NCI-H345 treated with DMSO at 0.1 percent for 48 hours (cell line): Measurements from ENCODE around the gene RPL6.
"Not testable (repeated sequence)": the region's sequence is repeated elsewhere in the genome, so short reads cannot be mapped to it uniquely, and the experiment has no call there.

Experiments used
- DNase-seq: peaks from one replicate; lab custom pipeline; 2025; ENCODE audit not compliant: unreplicated experiment; lab: John Stamatoyannopoulos, UW

RPL6 gene

GRCh38 chr12:112409064-112409905 is at the start of gene RPL6:
Gene RPL6, minus strand, starts transcription at chr12:112409605. Its CDS starts 949 bp downstream, at chr12:112408656.
- peak; percentile 73 for DNase-seq

DNA sequence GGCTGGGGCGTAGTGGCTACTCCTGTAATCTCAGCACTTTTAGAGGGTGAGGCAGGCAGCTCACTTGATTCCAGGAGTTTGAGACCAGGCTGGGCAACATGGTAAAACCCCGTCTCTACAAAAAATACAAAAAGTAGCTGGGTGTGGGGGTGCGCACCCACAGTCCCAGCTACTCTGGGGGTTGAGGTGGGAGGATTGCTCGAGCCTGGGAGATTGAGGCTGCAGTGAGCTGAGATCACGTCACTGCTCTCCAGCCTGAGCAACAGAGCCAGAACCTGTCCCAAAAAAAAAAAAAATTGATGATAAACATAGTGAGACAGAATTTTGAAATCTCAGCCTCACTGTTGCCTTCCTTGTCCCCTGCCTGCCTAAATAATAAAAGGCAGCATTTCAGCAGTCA is 49.3 kb upstream of the RPL6 start:
- no peak for DNase-seq

DNA sequence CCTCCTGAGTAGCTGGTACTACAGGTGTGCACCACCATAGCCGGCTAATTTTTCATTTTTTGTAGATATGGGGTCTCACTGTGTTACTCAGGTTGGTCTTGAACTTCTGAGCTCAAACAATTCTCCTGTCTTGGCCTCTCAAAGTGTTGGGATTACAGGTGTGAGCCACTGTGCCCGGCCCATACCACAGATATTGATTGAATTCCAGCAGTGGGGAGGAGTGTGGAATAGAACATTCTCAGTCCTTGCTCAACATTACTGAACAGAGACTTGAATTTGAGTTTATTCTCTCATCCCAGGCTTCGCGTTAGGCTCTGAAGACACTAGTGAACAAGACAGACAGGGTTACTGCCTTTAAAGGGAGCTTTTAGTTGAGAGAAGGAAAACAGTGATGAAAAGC is 48.9 kb upstream of the RPL6 start:
- DNase-seq: no peak

- not testable (repeated sequence) for DNase-seq
Measured at GRCh38 chr12:112457142-112457541, 47.7 kb upstream of the RPL6 start.

GRCh38 chr12:112456029-112456428 is 46.6 kb upstream of the RPL6 start:
- no peak for DNase-seq

DNA sequence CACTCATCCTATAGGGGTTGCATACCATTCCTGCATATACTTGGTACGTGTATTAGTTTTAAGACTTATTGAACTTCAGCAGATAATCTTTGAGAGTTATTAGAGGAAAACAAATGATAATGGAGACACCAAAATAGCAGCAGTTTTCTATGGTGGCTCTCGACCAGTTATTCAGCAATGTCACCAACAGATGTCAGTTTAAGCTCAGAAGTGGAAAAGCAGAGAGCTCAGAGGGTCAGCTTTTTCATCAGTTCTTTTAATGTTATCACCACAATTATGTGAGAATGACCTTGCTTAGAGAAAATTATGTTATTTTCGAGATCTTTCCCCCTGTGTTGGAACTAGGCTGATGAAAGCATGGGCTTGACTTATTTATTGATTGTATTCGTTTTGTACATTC is 41.3 kb upstream of the RPL6 start:
- no peak for DNase-seq

GRCh38 chr12:112448165-112448564 is 38.8 kb upstream of the RPL6 start:
- not testable (repeated sequence) for DNase-seq

GRCh38 chr12:112447106-112447505 is 37.7 kb upstream of the RPL6 start:
- DNase-seq: no peak

- no peak for DNase-seq
Measured at GRCh38 chr12:112446008-112446725, 36.8 kb upstream of the RPL6 start.

- DNase-seq: no peak
Measured at GRCh38 chr12:112443916-112444315, 34.5 kb upstream of the RPL6 start.

- DNase-seq: not testable (repeated sequence)
Measured at GRCh38 chr12:112440653-112441052, 31.2 kb upstream of the RPL6 start.

DNA sequence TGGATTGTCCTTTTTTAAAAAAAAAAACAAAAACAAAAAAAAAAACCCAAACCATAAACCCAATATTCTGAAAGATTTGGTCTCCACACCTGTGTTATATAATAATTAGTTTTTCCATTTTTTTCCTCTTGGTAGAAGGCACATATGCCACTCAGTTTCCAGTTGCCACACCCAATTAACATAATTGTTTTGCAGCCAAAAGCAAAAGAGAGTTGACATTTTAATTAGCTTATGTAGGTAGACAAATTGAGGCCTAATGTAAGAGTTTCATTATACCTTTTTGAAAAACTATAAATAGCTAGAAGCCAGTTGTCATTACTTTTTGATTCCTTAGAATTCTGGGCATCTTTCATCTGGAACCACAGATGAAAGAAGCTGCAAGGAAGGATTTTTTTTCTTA is 30.4 kb upstream of the RPL6 start:
- DNase-seq: no peak

DNA sequence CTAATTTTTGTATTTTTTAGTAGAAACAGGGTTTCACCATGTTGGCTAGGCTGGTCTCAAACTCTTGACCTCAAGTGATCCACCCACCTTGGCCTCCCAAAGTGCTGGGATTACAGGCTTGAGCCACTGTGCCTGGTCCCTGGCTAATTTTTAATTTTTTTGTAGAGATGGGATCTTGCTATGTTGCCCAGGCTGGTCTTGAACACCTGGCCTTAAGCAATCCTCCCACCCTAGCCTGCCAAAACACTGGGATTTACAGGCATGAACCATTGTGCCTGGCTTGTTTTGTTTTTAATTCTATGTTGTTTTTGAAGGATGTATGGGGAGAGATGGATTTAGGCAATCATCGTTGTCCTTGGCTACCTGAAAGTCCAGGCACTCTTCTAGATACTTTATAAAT is 29.2 kb upstream of the RPL6 start:
- DNase-seq: not testable (repeated sequence)

DNA sequence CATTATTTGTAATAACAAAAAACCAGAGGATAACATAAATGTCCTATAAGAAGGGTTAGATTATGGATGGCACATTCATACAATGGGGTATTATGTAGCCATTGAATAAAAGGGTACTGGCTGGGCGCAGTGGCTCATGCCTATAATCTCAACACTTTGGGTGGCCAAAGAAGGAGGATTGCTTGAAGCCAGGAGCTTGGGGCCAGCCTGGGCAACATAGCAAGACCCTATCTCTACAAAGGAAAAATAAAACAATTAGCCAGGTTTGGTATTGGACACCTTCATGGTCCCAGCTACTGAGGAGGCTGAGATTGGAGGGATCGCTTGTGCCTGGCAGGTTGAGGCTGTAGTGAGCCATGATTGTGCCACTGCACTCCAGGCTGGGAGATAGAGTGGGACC is 24.1 kb upstream of the RPL6 start:
- DNase-seq: no peak

DNA sequence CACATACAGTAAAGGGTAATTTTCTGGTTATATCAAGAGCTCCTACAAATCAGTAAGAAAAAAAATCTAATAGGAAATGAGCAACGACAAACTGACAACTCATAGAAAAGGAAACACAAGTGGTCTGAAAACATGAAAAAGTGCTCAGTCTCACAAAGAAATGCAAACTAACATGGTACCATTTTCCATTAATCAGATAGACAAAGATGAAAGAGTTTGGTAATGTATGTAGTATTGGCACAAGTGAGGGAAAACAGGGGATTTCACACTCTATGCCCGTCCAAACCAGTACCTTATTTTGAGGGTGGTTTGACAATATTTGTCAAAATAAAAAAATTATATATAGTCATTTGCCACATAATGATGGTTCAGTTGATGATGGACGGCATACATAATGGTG is 22.6 kb upstream of the RPL6 start:
- no peak for DNase-seq

- DNase-seq: no peak
Measured at GRCh38 chr12:112430929-112431328, 21.5 kb upstream of the RPL6 start.

- DNase-seq: no peak
Measured at GRCh38 chr12:112427760-112428159, 18.4 kb upstream of the RPL6 start.

GRCh38 chr12:112425582-112426382 is 16.4 kb upstream of the RPL6 start:
- DNase-seq: no peak

GRCh38 chr12:112424126-112424525 is 14.7 kb upstream of the RPL6 start:
- DNase-seq: no peak

DNA sequence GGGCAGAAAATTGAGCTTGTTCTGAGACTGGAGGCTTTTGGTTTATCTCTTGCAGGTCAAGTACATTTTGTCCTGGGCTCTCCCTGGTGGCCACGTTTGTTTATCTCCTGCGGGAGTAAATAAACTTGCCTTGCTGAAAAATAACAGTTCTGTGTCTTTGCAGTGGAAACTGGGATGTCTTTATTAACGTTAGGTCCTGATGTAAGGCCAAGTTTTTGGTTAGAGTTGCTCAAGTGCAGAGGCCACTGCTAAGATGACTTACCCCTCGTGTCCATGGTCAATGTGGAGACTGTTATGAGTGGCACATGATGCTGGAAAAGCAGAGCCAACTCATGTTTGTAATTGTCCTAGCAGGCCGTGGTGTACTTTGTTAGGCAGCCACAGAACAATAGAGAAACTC is 13.1 kb upstream of the RPL6 start:
- DNase-seq: no peak

GRCh38 chr12:112421363-112421762 is 12.0 kb upstream of the RPL6 start:
- no peak for DNase-seq

DNA sequence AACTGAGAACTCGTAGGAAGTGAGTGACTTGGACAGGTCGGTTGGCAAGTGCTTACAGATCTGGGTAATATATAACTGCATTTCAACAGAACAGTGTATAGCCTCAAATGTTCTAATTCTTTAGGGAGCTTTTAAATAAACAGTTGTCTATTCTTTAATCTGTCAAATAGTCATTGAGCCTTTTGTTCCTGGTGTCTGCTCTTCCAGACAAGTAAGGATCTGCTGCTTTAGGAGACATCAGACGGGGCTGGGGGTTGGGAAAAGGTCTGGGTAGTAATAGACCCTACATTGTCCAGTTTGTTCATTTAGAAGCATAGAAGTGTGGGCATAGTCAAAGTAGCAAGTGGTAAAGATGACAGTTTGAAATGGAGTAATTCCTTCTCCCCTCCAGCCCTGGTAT is 11.3 kb upstream of the RPL6 start:
- DNase-seq: no peak
